OCI-LY1 (cell line): ENCODE measurements around the gene LPIN1.
A peak's percentile ranks its signal among the peaks of the same experiment; 100 is the strongest.

Experiments
- H2AFZ ChIP-seq: fragments of 200-600 bp; sonication (generic), shearing (Covaris generic); 2 replicates; pipeline ENCODE4 v1.6.0; 2014; ENCODE audit warnings: antibody characterized with exemption, mild to moderate bottlenecking, low read length
- H3F3A ChIP-seq: fragments of 200-600 bp; sonication (generic), shearing (Covaris generic); 2 replicates; pipeline ENCODE4 v1.6.0; 2014; ENCODE audit warnings: mild to moderate bottlenecking, antibody characterized with exemption, low read length, moderate library complexity; ENCODE audit not compliant: insufficient read depth
- H3K27ac ChIP-seq: fragments of 200-600 bp; sonication (generic); 2 replicates; pipeline ENCODE4 v1.5.1; 2014; ENCODE audit warnings: low read length, mixed run types, mild to moderate bottlenecking, low read depth; ENCODE audit not compliant: poor library complexity, severe bottlenecking
- H3K27me3 ChIP-seq: fragments of 200-600 bp; sonication (generic); 2 replicates; pipeline ENCODE4 v1.6.0; 2014; ENCODE audit warnings: antibody characterized with exemption, mild to moderate bottlenecking, low read length, moderate library complexity; ENCODE audit not compliant: insufficient read depth
- H3K36me3 ChIP-seq: fragments of 200-600 bp; sonication (generic); 2 replicates; pipeline ENCODE4 v1.6.1; 2014; ENCODE audit warnings: mild to moderate bottlenecking, antibody characterized with exemption, low read length, moderate library complexity, mixed read lengths; ENCODE audit not compliant: insufficient read depth
- H3K4me1 ChIP-seq: fragments of 200-600 bp; sonication (generic); 2 replicates; pipeline ENCODE4 v1.5.1; 2014; ENCODE audit warnings: mild to moderate bottlenecking, low read length, moderate library complexity; ENCODE audit not compliant: insufficient read depth, severe bottlenecking
- H3K4me2 ChIP-seq: fragments of 200-600 bp; sonication (generic), shearing (Covaris generic); 2 replicates; pipeline ENCODE4 v1.6.1; 2014; ENCODE audit warnings: low read length
- H3K4me3 ChIP-seq: fragments of 200-600 bp; sonication (generic); 2 replicates; pipeline ENCODE4 v1.5.1; 2014; ENCODE audit warnings: low read length, low read depth, mild to moderate bottlenecking, mixed read lengths; ENCODE audit not compliant: poor library complexity, severe bottlenecking
- H3K79me2 ChIP-seq: fragments of 200-600 bp; shearing (Covaris generic); 2 replicates; pipeline ENCODE4 v1.6.1; 2016; ENCODE audit warnings: mixed run types, low read length, mixed read lengths; ENCODE audit not compliant: insufficient read depth
- H3K9ac ChIP-seq: fragments of 200-600 bp; sonication (generic), shearing (Covaris generic); 2 replicates; pipeline ENCODE4 v1.6.1; 2014; ENCODE audit warnings: mild to moderate bottlenecking, low read length, mixed read lengths
- H3K9me2 ChIP-seq: fragments of 200-600 bp; sonication (generic), shearing (Covaris generic); 2 replicates; pipeline ENCODE4 v1.6.1; 2014; ENCODE audit warnings: low read depth, mild to moderate bottlenecking, low read length, mixed read lengths
- H3K9me3 ChIP-seq: fragments of 200-600 bp; shearing (Covaris generic); 2 replicates; pipeline ENCODE4 v1.6.1; 2014; ENCODE audit warnings: low read length, mixed read lengths
- H4K20me1 ChIP-seq: fragments of 200-600 bp; sonication (generic), shearing (Covaris generic); 2 replicates; pipeline ENCODE4 v1.6.0; 2016; ENCODE audit warnings: mild to moderate bottlenecking, low read length; ENCODE audit not compliant: insufficient read depth
- EZH2 ChIP-seq: fragments of 200-600 bp; sonication (generic), shearing (Covaris generic); IDR thresholded peaks from 2 replicates; pipeline ENCODE4 v1.8.0; 2017; ENCODE audit warnings: borderline replicate concordance, mixed run types, mild to moderate bottlenecking, antibody characterized with exemption, low read length, moderate library complexity, mixed read lengths
- TF ChIP-seq, protein P1 (sequence below): fragments of 200-600 bp; sonication (generic), shearing (Covaris generic); IDR thresholded peaks from 2 replicates; pipeline ENCODE4 v1.5.1; 2017; ENCODE audit warnings: mild to moderate bottlenecking, antibody characterized with exemption, low read length, moderate library complexity, mixed read lengths

Gene LPIN1

DNA sequence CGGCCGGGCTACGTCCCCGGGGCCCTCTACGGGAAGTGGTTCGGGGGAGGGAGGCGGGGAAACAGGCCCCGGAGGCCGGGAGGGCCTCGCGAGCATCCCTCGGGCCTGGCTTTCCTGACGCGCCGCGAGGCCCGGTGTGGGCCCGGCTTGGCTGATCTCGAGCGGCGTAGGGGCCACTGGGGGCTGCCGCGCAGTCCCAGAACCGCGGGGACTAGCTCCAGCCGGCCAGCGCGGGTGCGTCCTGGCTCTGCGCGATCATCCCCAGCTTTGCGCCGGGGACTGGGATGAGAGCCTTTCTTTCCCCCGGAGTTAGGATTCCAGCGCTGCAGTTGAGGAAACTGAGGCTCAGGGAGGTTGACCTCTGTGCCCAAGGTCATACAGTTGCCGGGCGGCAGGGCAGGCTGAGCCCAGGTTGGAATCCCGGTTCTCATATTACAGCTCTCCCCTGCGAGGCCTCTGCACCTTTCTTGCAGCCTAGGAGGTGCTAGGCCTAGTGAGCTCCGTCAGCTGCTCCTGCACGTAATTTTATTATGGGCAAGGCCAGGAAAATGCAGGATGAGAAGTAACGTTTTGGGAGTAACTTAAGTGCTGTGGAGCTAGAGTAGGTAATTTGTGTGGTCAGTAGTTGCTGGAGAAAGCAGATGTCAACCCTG is 501 bp downstream of the LPIN1 start:
- Histone ChIP-seq H3K4me2 (peak overlapping the region; percentile 98), H2AFZ (no peak overlapping the region), H3K9me2 (no peaks in the 10 kb centered on the region), H3K4me1 (peaks cover 75% of the 10 kb centered on the region), H3F3A (peaks cover 9% of the 10 kb centered on the region; the same call in 1 of the 2 replicates), H3K79me2 (peaks cover 22% of the 10 kb centered on the region), H3K9ac (peak overlapping the region; percentile 88), H4K20me1 (no peaks in the 10 kb centered on the region), H3K4me3 (peak overlapping the region; percentile 89), H3K27me3 (no peaks in the 10 kb centered on the region), H3K36me3 (no peaks in the 10 kb centered on the region; the same call in 1 of the 2 replicates), H3K27ac (peak overlapping the region; percentile 98), H3K9me3 (no peaks in the 10 kb centered on the region)
- TF ChIP-seq EZH2: no peak
- TF ChIP-seq, protein P1, sequence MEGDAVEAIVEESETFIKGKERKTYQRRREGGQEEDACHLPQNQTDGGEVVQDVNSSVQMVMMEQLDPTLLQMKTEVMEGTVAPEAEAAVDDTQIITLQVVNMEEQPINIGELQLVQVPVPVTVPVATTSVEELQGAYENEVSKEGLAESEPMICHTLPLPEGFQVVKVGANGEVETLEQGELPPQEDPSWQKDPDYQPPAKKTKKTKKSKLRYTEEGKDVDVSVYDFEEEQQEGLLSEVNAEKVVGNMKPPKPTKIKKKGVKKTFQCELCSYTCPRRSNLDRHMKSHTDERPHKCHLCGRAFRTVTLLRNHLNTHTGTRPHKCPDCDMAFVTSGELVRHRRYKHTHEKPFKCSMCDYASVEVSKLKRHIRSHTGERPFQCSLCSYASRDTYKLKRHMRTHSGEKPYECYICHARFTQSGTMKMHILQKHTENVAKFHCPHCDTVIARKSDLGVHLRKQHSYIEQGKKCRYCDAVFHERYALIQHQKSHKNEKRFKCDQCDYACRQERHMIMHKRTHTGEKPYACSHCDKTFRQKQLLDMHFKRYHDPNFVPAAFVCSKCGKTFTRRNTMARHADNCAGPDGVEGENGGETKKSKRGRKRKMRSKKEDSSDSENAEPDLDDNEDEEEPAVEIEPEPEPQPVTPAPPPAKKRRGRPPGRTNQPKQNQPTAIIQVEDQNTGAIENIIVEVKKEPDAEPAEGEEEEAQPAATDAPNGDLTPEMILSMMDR: no peak

DNA sequence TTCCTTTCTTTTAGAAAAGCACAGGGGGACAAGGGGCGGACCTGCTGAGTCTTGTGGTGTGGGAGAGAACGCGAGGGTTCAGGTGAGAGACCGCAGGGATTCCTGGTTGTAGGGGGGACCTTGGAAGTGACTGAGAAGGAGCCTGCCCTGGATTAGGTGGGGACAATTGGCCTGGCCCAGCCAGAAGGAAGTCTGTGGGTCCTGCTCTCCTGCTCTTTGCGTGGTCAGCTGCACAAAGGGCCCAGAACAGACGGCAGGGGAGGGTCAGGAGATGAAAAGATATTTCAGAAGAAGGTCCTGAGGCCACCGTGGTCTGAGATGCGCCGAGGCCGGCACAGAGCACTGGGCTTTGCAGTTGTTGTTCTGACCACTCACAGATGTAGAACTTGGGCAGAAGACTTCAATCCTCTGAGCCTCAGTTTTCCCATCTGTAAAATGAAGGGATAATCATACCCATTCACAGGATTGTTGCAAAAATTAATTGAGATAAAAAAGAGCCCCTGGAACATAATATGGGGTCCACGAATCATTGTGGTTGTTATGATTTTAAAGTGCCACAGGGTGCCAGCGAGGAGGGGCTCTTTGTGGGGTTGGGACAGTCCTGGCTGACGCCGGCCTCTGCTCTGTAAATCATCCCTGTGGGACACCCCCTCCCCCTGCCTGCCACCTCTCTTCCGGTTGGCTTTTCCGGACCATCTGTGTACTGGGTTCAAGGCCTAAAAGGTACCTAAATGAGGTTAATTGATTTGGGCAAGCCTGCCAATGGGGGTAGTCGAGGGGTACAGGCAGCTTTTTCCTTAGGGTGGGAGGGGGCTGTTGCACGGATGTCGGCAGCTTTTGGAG is 1.8 kb downstream of the LPIN1 start:
- Histone ChIP-seq H2AFZ (no peak overlapping the region), H3K79me2 (peaks cover 25% of the 10 kb centered on the region), H4K20me1 (no peaks in the 10 kb centered on the region), H3K4me2 (peak overlapping the region; percentile 98), H3F3A (peaks cover 9% of the 10 kb centered on the region; the same call in 1 of the 2 replicates), H3K9me2 (no peaks in the 10 kb centered on the region), H3K4me3 (peak overlapping the region; percentile 89), H3K4me1 (peaks cover 86% of the 10 kb centered on the region), H3K9ac (peak overlapping the region; percentile 88), H3K27ac (peak overlapping the region; percentile 98), H3K36me3 (no peaks in the 10 kb centered on the region; the same call in 1 of the 2 replicates), H3K27me3 (no peaks in the 10 kb centered on the region), H3K9me3 (no peaks in the 10 kb centered on the region)
- TF ChIP-seq EZH2: no peak
- TF ChIP-seq, protein P1: no peak

DNA sequence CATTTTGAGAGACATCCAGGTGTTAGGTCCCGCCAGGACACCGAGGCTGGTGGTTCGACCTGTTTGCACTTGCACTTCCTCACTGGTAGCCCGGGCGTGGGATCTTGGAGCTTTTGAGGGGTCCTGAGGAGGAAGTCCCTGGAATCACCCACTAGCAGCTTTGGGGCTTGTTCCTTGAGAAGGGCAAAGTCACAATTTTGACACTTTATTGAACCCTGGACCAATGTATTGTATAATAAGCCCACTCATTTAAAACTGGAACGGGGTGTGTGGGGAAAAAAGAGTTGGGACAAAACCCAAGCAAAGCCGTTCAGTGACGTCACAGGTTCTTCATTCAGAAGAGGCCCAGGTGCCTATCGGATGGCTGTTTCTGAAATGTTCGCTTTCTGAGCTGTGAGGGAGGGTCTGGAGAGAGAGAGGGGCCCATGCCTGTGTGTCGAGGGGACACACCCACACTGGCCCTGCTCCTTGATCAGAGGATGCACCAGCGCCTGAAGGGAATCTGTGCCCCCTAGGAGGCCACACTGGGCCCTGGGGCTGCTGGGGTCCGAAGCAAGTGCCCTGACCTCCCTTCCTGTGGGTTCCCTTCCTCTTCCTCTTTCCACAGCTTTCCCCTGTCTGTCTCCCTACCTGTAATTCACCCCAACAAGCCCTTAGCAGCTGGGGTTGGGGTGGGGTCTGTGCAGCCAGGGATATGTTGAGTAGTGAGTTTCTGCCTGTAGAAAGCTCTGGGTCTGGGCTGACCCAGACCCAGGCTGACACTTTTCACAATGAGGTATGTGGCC is 2.6 kb downstream of the LPIN1 start:
- Histone ChIP-seq H3K4me3 (peak overlapping the region; percentile 89), H3K79me2 (peaks cover 25% of the 10 kb centered on the region), H3K9me3 (no peaks in the 10 kb centered on the region), H3K4me1 (peaks cover 86% of the 10 kb centered on the region), H4K20me1 (no peaks in the 10 kb centered on the region), H2AFZ (no peak overlapping the region), H3K27me3 (no peaks in the 10 kb centered on the region), H3K36me3 (no peaks in the 10 kb centered on the region; the same call in 1 of the 2 replicates), H3F3A (peaks cover 9% of the 10 kb centered on the region; the same call in 1 of the 2 replicates), H3K27ac (peak overlapping the region; percentile 98), H3K4me2 (peak overlapping the region; percentile 98), H3K9ac (peak overlapping the region; percentile 88), H3K9me2 (no peaks in the 10 kb centered on the region)
- TF ChIP-seq EZH2: no peak
- TF ChIP-seq, protein P1: no peak
